Mammary epithelial cell (primary cell): ENCODE results near the gene DCXR.

Experiments used
- EZH2 ChIP-seq: IDR thresholded peaks from 2 replicates; pipeline ENCODE4 v1.6.1; 2012; ENCODE audit warnings: low read length, inconsistent platforms, borderline replicate concordance
- TF ChIP-seq, protein P1 (sequence below), 2 donors: IDR thresholded peaks in 1 of 2; conservative IDR thresholded peaks in 1 of 2; 2 replicates each; pipeline ENCODE4 v1.5.1; 2011 to 2012; ENCODE audit warnings: inconsistent platforms in 2 of 2, low read length in 2 of 2, mild to moderate bottlenecking in 2 of 2, control low read depth in 1 of 2, low read depth in 1 of 2; ENCODE audit not compliant: insufficient read depth in 1 of 2; ENCODE audit errors: extremely low read depth in 1 of 2

DNA sequence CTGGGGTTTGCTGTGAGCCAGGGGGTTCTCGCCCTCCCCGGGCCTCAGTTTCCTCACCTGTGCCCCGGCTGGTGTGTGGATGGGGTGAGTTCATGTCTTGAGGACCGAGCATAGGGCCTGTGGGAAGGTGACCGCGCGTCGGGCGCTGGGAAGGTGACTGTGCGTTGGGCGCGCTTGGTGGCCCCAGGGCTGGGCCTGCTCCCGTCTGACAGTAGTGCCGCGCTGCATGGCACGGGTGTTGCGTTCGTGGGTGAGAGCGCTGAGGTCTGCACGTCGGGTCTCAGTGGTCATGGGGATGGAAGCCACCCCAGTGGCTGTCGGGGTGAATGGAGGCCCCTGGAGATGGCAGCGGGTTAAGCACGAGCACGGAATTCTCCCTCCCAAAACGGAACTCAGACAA, 50.9 kb downstream of the DCXR start:
- TF ChIP-seq EZH2: no peak
- TF ChIP-seq, protein P1, sequence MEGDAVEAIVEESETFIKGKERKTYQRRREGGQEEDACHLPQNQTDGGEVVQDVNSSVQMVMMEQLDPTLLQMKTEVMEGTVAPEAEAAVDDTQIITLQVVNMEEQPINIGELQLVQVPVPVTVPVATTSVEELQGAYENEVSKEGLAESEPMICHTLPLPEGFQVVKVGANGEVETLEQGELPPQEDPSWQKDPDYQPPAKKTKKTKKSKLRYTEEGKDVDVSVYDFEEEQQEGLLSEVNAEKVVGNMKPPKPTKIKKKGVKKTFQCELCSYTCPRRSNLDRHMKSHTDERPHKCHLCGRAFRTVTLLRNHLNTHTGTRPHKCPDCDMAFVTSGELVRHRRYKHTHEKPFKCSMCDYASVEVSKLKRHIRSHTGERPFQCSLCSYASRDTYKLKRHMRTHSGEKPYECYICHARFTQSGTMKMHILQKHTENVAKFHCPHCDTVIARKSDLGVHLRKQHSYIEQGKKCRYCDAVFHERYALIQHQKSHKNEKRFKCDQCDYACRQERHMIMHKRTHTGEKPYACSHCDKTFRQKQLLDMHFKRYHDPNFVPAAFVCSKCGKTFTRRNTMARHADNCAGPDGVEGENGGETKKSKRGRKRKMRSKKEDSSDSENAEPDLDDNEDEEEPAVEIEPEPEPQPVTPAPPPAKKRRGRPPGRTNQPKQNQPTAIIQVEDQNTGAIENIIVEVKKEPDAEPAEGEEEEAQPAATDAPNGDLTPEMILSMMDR (conservative IDR thresholded peaks at IDR 0.05 in 1 of 2, IDR thresholded peaks at IDR 0.05 in 1 of 2; ENCODE audit: extremely low read depth in 1 of 2, insufficient read depth in 1 of 2, low read depth in 1 of 2, low read length in 2 of 2): no peak
